Measurements from ENCODE around the gene PPM1F. TPM values are rescaled to one million over a fixed set of nuclear protein-coding genes. Genes with fewer than 3 reads are reported as not detected.

The PPM1F gene
- total RNA-seq, 4 donors from 2014 or later: 13.8 to 28.9 (median 21.0) TPM

DNA sequence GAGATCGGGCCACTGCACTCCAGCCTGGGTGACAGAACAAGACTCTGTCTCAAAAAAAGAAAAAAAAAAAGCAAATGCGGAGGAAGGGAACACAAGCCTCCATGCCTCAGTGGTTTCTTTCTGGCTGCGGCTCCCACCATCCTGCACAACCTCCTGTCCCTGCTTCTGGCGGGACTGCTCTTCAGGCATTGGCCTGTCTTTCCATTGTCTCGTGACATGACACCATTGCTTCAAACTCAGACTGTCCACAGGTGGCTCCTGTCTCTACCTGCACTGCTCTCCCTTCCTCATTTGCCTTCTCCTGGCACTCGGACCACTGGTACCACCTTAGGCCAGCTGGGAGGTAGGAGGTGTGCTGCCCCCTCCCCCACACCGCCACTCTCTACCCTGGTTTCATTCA is 10.6 kb upstream of the PPM1F start:
- DNase-seq: no peak
- no peaks in the 10 kb centered on the region for H3K27me3 ChIP-seq
- H3K4me3 ChIP-seq: no peak overlapping the region
- no peaks in the 10 kb centered on the region for H3K9me3 ChIP-seq
- H3K36me3 ChIP-seq: peaks cover 0 to 97% (median 0%) of the 10 kb centered on the region in 3 donors
- H3K4me1 ChIP-seq: no peaks in the 10 kb centered on the region
- no peak overlapping the region for H3K27ac ChIP-seq
- TF ChIP-seq, protein P1, sequence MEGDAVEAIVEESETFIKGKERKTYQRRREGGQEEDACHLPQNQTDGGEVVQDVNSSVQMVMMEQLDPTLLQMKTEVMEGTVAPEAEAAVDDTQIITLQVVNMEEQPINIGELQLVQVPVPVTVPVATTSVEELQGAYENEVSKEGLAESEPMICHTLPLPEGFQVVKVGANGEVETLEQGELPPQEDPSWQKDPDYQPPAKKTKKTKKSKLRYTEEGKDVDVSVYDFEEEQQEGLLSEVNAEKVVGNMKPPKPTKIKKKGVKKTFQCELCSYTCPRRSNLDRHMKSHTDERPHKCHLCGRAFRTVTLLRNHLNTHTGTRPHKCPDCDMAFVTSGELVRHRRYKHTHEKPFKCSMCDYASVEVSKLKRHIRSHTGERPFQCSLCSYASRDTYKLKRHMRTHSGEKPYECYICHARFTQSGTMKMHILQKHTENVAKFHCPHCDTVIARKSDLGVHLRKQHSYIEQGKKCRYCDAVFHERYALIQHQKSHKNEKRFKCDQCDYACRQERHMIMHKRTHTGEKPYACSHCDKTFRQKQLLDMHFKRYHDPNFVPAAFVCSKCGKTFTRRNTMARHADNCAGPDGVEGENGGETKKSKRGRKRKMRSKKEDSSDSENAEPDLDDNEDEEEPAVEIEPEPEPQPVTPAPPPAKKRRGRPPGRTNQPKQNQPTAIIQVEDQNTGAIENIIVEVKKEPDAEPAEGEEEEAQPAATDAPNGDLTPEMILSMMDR (IDR thresholded peaks at IDR 0.05): no peak
- TF ChIP-seq POLR2A (IDR thresholded peaks at IDR 0.05): no peak

GRCh38 chr22:21962655-21962949 is 10.0 kb upstream of the PPM1F start:
- H3K4me3 ChIP-seq: no peak overlapping the region
- peaks cover 0 to 94% (median 0%) of the 10 kb centered on the region in 3 donors for H3K36me3 ChIP-seq
- no peaks in the 10 kb centered on the region for H3K4me1 ChIP-seq
- H3K27me3 ChIP-seq: no peaks in the 10 kb centered on the region
- no peak overlapping the region for H3K27ac ChIP-seq
- no peak for TF ChIP-seq POLR2A (IDR thresholded peaks at IDR 0.05)
- TF ChIP-seq, protein P1 (IDR thresholded peaks at IDR 0.05): no peak
- DNase-seq: no peak
- no peaks in the 10 kb centered on the region for H3K9me3 ChIP-seq

DNA sequence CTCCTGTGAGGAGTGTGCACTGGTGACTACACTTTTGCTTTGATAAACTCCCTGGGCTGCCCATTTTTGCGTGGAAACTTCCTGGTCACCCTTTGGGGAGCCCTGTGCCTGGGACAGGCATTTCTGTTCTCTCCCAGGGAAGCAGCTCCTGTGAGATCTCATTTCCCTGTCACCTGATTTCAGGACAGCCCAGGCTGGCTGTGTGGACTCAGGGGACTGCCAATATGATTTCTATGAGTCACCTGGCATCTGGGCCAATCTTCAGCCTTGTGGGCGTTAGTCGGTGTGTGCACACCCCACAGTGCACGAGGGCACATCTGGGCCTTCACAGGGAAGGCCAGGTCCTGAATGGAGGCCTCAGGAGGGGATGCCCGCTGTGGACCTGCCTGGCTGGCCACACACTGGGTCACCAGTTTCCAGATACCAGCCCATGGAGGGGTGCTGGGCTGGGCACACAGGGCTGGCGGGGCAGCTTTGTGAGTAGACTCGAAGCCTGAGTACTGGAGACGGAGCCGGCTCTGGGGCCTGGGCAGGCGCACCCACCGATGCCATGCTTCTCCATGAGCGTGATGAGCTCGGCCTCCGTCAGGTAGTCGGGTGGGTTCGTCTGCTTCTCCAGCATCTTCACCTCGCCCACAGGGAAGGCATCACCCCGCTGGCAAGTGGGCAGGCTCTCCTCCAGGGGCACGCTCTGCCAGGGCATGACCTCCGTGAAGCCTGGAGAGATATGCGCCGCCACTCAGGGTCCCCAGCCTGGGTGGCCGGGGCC is 9.4 kb upstream of the PPM1F start:
- H3K27me3 ChIP-seq: no peaks in the 10 kb centered on the region
- H3K36me3 ChIP-seq: peaks cover 0 to 89% (median 0%) of the 10 kb centered on the region in 3 donors
- no peaks in the 10 kb centered on the region for H3K4me1 ChIP-seq
- no peak for TF ChIP-seq POLR2A (IDR thresholded peaks at IDR 0.05)
- TF ChIP-seq, protein P1 (IDR thresholded peaks at IDR 0.05): no peak
- no peak overlapping the region for H3K4me3 ChIP-seq
- no peak for DNase-seq
- H3K27ac ChIP-seq: no peak overlapping the region
- H3K9me3 ChIP-seq: no peaks in the 10 kb centered on the region

DNA sequence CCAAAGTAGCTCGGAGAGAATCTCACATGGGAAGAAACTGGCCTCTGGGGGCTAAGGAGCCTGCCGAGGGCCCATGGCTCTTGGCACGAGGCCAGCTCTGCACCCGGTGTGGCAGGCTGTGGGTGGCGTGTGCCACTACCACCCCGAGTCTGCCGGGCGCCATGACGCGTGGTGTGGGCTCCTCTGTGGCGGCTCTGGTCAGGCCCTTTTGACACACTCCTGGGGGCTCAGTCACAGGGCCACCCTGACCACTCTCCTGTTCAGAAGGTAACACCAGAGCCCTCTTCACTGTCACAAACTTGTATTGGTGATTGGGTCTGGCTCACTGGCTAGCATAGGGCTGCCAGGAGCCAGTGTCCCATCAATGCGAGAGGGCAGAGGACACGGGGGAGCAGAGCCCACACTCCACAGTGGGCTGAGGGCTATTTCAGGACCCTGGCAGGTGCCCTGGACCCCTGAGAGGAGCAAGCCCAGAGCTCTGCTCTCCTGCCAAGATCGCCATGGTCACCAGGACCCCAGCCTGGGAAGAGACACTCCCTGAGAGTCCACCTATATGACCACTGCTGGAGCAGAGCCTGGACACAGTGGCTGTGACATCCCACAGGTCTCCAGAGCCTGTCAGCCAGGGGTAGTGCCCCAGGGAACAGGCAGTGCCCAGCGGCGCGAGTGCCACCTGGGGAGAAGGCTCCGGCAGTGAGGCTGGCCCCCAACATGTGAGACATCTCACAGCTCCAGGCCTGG is 8.6 kb upstream of the PPM1F start:
- H3K36me3 ChIP-seq: peaks cover 0 to 81% (median 0%) of the 10 kb centered on the region in 3 donors
- no peaks in the 10 kb centered on the region for H3K9me3 ChIP-seq
- H3K4me1 ChIP-seq: no peaks in the 10 kb centered on the region
- DNase-seq: no peak
- no peak overlapping the region for H3K27ac ChIP-seq
- no peaks in the 10 kb centered on the region for H3K27me3 ChIP-seq
- H3K4me3 ChIP-seq: no peak overlapping the region
- no peak for TF ChIP-seq POLR2A (IDR thresholded peaks at IDR 0.05)
- TF ChIP-seq, protein P1 (IDR thresholded peaks at IDR 0.05): no peak

- H3K27me3 ChIP-seq: no peaks in the 10 kb centered on the region
- no peak for DNase-seq
- H3K4me3 ChIP-seq: no peak overlapping the region
- no peaks in the 10 kb centered on the region for H3K4me1 ChIP-seq
- no peak overlapping the region for H3K27ac ChIP-seq
- TF ChIP-seq POLR2A (IDR thresholded peaks at IDR 0.05): no peak
- TF ChIP-seq, protein P1 (IDR thresholded peaks at IDR 0.05): no peak
- no peaks in the 10 kb centered on the region for H3K9me3 ChIP-seq
- H3K36me3 ChIP-seq: peaks cover 0 to 73% (median 0%) of the 10 kb centered on the region in 3 donors
Measured at GRCh38 chr22:21960200-21961126, 7.8 kb upstream of the PPM1F start.

Measured in Peyer's patch (tissue), 4 donors.